ENCODE data around the gene ST8SIA3. TPM values are rescaled to one million over a fixed set of nuclear protein-coding genes. Genes with fewer than 3 reads are reported as not detected.

The ST8SIA3 gene
- total and polyA plus RNA-seq, 2 of the 4 experiments (the other 2 are of a cell fraction), result not detected

- no peaks in the 10 kb centered on the region for H3K9me1 ChIP-seq (ENCODE audit: insufficient read depth, low read length)
- ATAC-seq (ENCODE audit: low read depth), result no peak
- DNase-seq, result no peak
- BruUV-seq (replicated peaks), result no TSS peak
- H4K5ac ChIP-seq (ENCODE audit: low read depth, low read length), result no peak overlapping the region
- no peak overlapping the region for H2AFZ ChIP-seq (replicated peaks; ENCODE audit: low read length, poor library complexity)
- POLR2A ChIA-PET (ENCODE audit: unreplicated experiment), result no interaction called here
- H2AK5ac ChIP-seq (ENCODE audit: low read depth, low read length), result no peak overlapping the region
- no peak overlapping the region for H4K8ac ChIP-seq (ENCODE audit: low read depth in 2 of 2, low read length in 2 of 2)
- no peaks in the 10 kb centered on the region for H3K4me1 ChIP-seq (ENCODE audit: control insufficient read depth, insufficient read depth, low read length)
- no peaks in the 10 kb centered on the region for H3K27me3 ChIP-seq (ENCODE audit: control insufficient read depth, insufficient read depth, low read length)
- H2BK15ac ChIP-seq (ENCODE audit: low read depth, low read length), result no peak overlapping the region
- no peaks in the 10 kb centered on the region for H3K36me3 ChIP-seq (ENCODE audit: control insufficient read depth, insufficient read depth, low read length)
- no peaks in the 10 kb centered on the region for H3K9me3 ChIP-seq (ENCODE audit: control insufficient read depth, insufficient read depth, low read length)
- H2BK5ac ChIP-seq (ENCODE audit: low read depth, low read length, poor library complexity, severe bottlenecking), result no peak overlapping the region
- intact Hi-C loops (cut with micrococcal nuclease) (no loop called here), in situ Hi-C loops (cut with MboI; ENCODE audit: low sequenced_read_pairs) (no loop called here), dilution Hi-C loops (cut with HindIII; ENCODE audit: low sequenced_read_pairs, unreplicated experiment) (no loop called here)
- H3K23ac ChIP-seq (ENCODE audit: low read depth, low read length), result no peak overlapping the region
- no peak overlapping the region for H3K4ac ChIP-seq (ENCODE audit: low read depth, low read length)
- no peak overlapping the region for H2BK20ac ChIP-seq (ENCODE audit: low read depth, low read length)
- no peak overlapping the region for H4K91ac ChIP-seq (ENCODE audit: insufficient read depth, low read depth, low read length)
- no peaks in the 10 kb centered on the region for H3K79me1 ChIP-seq (ENCODE audit: low read depth in 1 of 2, low read length in 2 of 2)
- no peaks in the 10 kb centered on the region for H4K20me1 ChIP-seq (ENCODE audit: insufficient read depth, low read length)
- no peak overlapping the region for H3K18ac ChIP-seq (ENCODE audit: low read depth, low read length)
- H3K27ac ChIP-seq (ENCODE audit: insufficient read depth, low read length), result no peak overlapping the region
- H3K9ac ChIP-seq (ENCODE audit: low read depth, low read length), result no peak overlapping the region
- TF ChIP-seq MAFK (IDR thresholded peaks at IDR 0.05; ENCODE audit: low read depth, low read length), result peak; percentile 50
- no peak for TF ChIP-seq CHD1 (IDR thresholded peaks at IDR 0.05; ENCODE audit: low read depth, low read length)
- no peak overlapping the region for H3K14ac ChIP-seq (replicated peaks; ENCODE audit: low read depth, low read length)
- H3K4me2 ChIP-seq (ENCODE audit: low read depth, low read length), result no peak overlapping the region
- no peak overlapping the region for H3K4me3 ChIP-seq (ENCODE audit: insufficient read depth, low read depth, low read length)
- CTCF ChIA-PET, result interaction anchor here (0.6 kb wide), 1 partner anchor 63 kb away, joined by 5 read pairs; no protein-coding TSS in a partner anchor
- H3K56ac ChIP-seq (ENCODE audit: extremely low read depth, insufficient read depth, low read length), result no peak overlapping the region
- no peak overlapping the region for H2AK9ac ChIP-seq (replicated peaks; ENCODE audit: low read depth, low read length, poor library complexity)
- WGBS, 2 experiments (ENCODE audit: extremely low coverage in 2 of 2, insufficient read length in 1 of 2), result 76% methylated on average over 3 of the region's 4 CpGs; no CpG with 5 or more reads in 1 of the 2 experiments
- H2BK120ac ChIP-seq (ENCODE audit: low read depth, low read length), result no peak overlapping the region
Observed at GRCh38 chr18:57373017-57373416, 20.7 kb downstream of the ST8SIA3 start.

Data from IMR-90 (cell line).